Vagina (tissue), 2 donors: ENCODE results near the gene SELENOO. TPM values are rescaled to one million over a fixed set of nuclear protein-coding genes. Genes with fewer than 3 reads are reported as not detected.

Source experiments
- DNase-seq, 2 donors: peaks; one replicate each; pipeline ENCODE4 v3.0.0-alpha.2; 2017; ENCODE audit errors: extremely low spot score in 2 of 2
- H3K27ac ChIP-seq: fragments of 200-600 bp; sonication (generic); one replicate; pipeline ENCODE4 v1.5.1; 2019
- H3K27me3 ChIP-seq: fragments of 200-600 bp; sonication (generic); one replicate; pipeline ENCODE4 v1.5.1; 2019
- H3K36me3 ChIP-seq, 2 donors: fragments of 200-600 bp; sonication (generic); one replicate each; pipeline ENCODE4 v1.5.1; 2017 to 2019
- H3K4me1 ChIP-seq: fragments of 200-600 bp; sonication (generic); one replicate; pipeline ENCODE4 v1.5.1; 2019
- H3K4me3 ChIP-seq, 2 donors: fragments of 200-600 bp; sonication (generic); 1 replicate in 1 of 2; 2 replicates in 1 of 2; pipeline ENCODE4 v1.5.1; 2016 to 2019
- H3K9me3 ChIP-seq: fragments of 200-600 bp; sonication (generic); one replicate; pipeline ENCODE4 v1.5.1; 2019
- POLR2A ChIP-seq, 2 donors: fragments of 450-650 bp; IDR thresholded peaks; one replicate each; pipeline ENCODE4 v1.6.1; 2017; ENCODE audit warnings: antibody characterized with exemption in 2 of 2, mild to moderate bottlenecking in 2 of 2, moderate library complexity in 2 of 2
- POLR2AphosphoS5 ChIP-seq, 2 donors: sonication (generic); formaldehyde crosslinking; IDR thresholded peaks; one replicate each; pipeline ENCODE4 v1.9.0; 2017; ENCODE audit warnings: antibody characterized with exemption in 2 of 2, mild to moderate bottlenecking in 2 of 2, low read depth in 1 of 2; ENCODE audit not compliant: insufficient read depth in 1 of 2
- intact Hi-C: fragments of 100-400 bp; cut with DNase I; formaldehyde crosslinking; loops from one replicate; pipeline ENCODE4 v1.15.1; 2023
- total RNA-seq: library from RNA; depleted of rRNA; stranded (reverse); fragments of >200 nt; gene quantifications from one replicate; pipeline ENCODE4 v1.2.3, GENCODE V29; 2016
- TF ChIP-seq, protein P1 (sequence below), 3 experiments: fragments of 450-650 bp in 2 of 3; fragments of 200-600 bp in 1 of 3; sonication (generic) in 1 of 3; IDR thresholded peaks; one replicate each; pipeline ENCODE4 v1.5.1; 2017 to 2019; ENCODE audit warnings: antibody characterized with exemption in 3 of 3, mild to moderate bottlenecking in 2 of 3, moderate library complexity in 2 of 3

Gene SELENOO
- total RNA-seq, 1 donor from 2014 or later = 39.0 TPM

DNA sequence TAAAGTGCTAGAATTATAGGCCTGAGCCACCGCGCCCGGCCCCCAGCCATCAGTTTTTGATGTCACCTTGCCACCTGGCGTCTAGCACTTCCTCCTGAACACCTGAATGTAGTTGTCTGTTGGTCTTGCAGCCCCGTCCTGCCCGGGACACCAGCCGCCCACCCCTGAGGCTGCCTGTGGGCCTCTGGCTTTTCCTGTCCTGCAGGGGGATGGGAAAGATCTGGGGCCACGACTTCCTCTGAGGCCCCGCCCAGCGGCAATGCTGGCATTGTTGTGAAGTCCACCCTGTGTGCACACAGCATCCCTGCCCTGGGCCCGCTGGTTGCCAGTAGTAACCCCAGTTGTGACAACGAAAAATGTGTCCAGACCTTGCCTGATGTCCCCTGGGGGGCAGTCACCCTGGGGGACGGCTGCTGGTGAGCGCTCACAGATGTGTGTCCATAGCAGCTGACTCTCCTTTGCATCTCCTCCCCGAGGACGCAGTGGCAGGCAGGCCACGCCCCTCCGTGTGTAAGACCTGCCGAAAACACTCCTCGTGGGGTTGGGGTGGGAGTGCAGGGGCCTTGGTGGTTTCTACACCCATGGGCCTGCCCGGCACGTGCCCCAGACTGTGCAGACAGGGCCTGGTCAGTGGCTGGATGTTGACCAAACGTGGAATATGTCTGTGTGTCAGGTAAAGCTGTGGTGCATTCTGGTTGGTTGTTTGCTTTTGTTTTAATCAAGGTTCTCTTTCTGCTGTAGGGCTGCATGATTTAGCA, 6.8 kb downstream of the SELENOO start:
- no peaks in the 10 kb centered on the region for H3K9me3 ChIP-seq
- H3K27me3 ChIP-seq = no peaks in the 10 kb centered on the region
- no peak overlapping the region for H3K27ac ChIP-seq
- intact Hi-C loops = no loop called here
- TF ChIP-seq, protein P1, sequence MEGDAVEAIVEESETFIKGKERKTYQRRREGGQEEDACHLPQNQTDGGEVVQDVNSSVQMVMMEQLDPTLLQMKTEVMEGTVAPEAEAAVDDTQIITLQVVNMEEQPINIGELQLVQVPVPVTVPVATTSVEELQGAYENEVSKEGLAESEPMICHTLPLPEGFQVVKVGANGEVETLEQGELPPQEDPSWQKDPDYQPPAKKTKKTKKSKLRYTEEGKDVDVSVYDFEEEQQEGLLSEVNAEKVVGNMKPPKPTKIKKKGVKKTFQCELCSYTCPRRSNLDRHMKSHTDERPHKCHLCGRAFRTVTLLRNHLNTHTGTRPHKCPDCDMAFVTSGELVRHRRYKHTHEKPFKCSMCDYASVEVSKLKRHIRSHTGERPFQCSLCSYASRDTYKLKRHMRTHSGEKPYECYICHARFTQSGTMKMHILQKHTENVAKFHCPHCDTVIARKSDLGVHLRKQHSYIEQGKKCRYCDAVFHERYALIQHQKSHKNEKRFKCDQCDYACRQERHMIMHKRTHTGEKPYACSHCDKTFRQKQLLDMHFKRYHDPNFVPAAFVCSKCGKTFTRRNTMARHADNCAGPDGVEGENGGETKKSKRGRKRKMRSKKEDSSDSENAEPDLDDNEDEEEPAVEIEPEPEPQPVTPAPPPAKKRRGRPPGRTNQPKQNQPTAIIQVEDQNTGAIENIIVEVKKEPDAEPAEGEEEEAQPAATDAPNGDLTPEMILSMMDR (IDR thresholded peaks at IDR 0.05) = no peak
- no peak for TF ChIP-seq POLR2AphosphoS5 (IDR thresholded peaks at IDR 0.05; ENCODE audit: insufficient read depth in 1 of 2, low read depth in 1 of 2)
- TF ChIP-seq POLR2A (IDR thresholded peaks at IDR 0.05) = no peak
- no peak for DNase-seq
- H3K4me1 ChIP-seq = peaks cover 43% of the 10 kb centered on the region
- peaks cover 0 to 46% of the 10 kb centered on the region in 2 donors for H3K36me3 ChIP-seq
- no peak overlapping the region for H3K4me3 ChIP-seq

DNA sequence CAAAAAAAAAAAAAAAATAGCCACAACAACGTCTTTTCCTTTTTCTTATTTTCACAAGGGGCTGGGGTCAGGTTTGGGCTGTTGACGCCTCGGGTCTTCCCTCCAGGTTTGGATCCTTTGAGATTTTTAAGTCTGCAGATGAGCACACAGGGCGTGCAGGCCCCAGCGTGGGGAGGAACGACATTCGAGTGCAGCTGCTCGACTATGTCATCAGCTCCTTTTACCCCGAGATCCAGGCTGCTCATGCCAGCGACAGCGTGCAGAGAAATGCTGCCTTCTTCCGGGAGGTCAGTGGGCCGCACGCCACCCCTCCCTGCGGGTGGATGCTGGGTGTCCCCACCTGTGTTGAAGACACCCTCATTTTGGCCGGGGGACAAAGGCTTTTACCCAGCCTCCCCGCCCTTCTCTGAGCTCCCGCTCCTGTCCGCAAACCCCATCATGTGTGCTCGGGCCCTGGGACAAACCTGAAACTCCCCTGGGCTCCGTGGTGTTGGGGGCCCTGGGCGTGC, 7.7 kb downstream of the SELENOO start:
- TF ChIP-seq POLR2A (IDR thresholded peaks at IDR 0.05) = no peak
- no peak for TF ChIP-seq POLR2AphosphoS5 (IDR thresholded peaks at IDR 0.05; ENCODE audit: insufficient read depth in 1 of 2, low read depth in 1 of 2)
- TF ChIP-seq, protein P1 (IDR thresholded peaks at IDR 0.05) = no peak
- intact Hi-C loops = no loop called here
- H3K27ac ChIP-seq = no peak overlapping the region
- DNase-seq = no peak
- H3K9me3 ChIP-seq = no peaks in the 10 kb centered on the region
- H3K36me3 ChIP-seq = peaks cover 0 to 55% of the 10 kb centered on the region in 2 donors
- peaks cover 38% of the 10 kb centered on the region for H3K4me1 ChIP-seq
- H3K27me3 ChIP-seq = no peaks in the 10 kb centered on the region
- no peak overlapping the region for H3K4me3 ChIP-seq

DNA sequence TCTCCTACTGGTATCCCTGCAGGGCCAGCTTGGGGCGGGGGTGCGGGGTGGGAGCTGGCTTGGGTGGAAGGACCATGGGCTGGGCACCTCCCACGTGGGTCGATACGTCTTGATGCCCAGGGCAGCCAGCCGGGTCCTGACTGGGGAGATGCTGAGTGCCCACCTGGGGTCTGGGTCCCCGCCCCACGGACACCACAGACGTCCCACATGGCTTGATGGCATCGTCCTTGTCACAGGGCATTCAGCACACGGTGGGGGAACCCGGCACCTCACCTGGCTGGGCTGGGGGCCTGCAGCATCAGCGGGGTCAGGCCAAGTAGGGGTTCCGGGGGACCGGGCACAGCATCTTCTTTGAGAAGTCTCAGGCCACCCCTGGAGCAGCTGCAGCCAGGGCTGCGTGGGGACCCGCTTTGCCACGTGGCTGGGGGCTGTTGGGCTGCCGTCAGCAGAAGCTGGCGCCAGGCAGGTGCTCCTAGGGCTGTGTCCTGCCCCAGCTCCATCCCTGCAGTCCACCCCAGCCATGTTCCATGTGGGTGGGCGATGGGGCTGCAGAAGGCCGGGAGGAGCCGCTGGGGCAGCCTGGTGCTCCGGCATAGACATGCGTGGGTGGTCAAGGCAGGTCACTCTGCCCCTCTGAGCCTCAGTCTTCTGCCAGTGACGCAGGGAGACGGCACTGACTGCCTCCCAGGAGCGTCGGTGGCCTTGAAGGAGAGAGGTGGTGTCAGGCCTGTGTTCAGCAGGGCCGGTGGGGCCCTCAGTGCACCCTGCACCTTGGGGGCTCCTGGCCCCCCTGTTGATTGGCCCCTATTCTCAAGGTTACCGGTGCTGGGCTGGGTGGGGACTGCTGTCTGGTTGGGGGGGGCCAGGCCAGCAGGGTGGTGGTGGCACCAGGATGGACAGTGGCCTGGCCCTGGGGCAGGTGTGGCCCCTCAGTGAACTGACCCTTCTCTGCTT, 8.4 kb downstream of the SELENOO start:
- H3K4me3 ChIP-seq = no peak overlapping the region
- H3K27me3 ChIP-seq = no peaks in the 10 kb centered on the region
- H3K9me3 ChIP-seq = no peaks in the 10 kb centered on the region
- no peak for DNase-seq
- H3K36me3 ChIP-seq = peaks cover 0 to 52% of the 10 kb centered on the region in 2 donors
- TF ChIP-seq POLR2AphosphoS5 (IDR thresholded peaks at IDR 0.05; ENCODE audit: insufficient read depth in 1 of 2, low read depth in 1 of 2) (no peak), POLR2A (IDR thresholded peaks at IDR 0.05) (no peak)
- TF ChIP-seq, protein P1 (IDR thresholded peaks at IDR 0.05) = no peak
- peak overlapping the region; percentile 25 for H3K27ac ChIP-seq
- H3K4me1 ChIP-seq = peaks cover 38% of the 10 kb centered on the region
- intact Hi-C loops = no loop called here

DNA sequence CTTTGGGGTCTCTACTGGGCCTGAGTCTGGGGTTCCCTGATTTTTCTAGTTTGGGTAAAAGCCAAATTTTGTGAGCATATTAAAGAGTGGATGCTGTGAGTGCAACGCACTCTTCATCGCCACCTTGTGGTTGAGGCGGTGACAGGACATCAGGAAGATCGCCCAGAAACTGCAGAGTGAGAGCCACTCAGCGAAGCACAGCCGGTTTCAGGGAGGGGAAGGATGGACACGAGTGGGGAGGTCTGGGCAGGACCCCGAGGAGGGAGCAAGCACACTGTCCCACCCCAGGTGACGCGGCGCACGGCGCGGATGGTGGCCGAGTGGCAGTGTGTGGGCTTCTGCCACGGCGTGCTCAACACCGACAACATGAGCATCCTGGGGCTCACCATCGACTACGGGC, 9.1 kb downstream of the SELENOO start:
- Histone ChIP-seq H3K4me3 (no peak overlapping the region), H3K27me3 (no peaks in the 10 kb centered on the region), H3K36me3 (peaks cover 0 to 53% of the 10 kb centered on the region in 2 donors), H3K27ac (peak overlapping the region; percentile 25), H3K4me1 (peaks cover 36% of the 10 kb centered on the region), H3K9me3 (no peaks in the 10 kb centered on the region)
- intact Hi-C loops = no loop called here
- no peak for DNase-seq
- TF ChIP-seq, protein P1 (IDR thresholded peaks at IDR 0.05) = peak; percentile 72 to 87 (median 73)
- no peak for TF ChIP-seq POLR2A (IDR thresholded peaks at IDR 0.05)
